MG63 (cell line): ENCODE measurements around the gene FLT3. TPM values are rescaled to one million over a fixed set of nuclear protein-coding genes. Genes with fewer than 3 reads are reported as not detected.
"Not testable (repeated sequence)": the region's sequence is repeated elsewhere in the genome, so short reads cannot be mapped to it uniquely, and the experiment has no call there.

ENCODE experiments used
- DNase-seq: peaks from one replicate; pipeline ENCODE4 v3.0.0-alpha.2; 2020
- H3K27me3 ChIP-seq: fragments of 250-450 bp; sonication (Bioruptor Pico); 2 replicates; pipeline ENCODE4 v1.5.1; 2020; ENCODE audit warnings: mild to moderate bottlenecking, moderate library complexity
- H3K36me3 ChIP-seq: fragments of 250-450 bp; sonication (Bioruptor Pico); 2 replicates; pipeline ENCODE4 v1.5.1; 2020; ENCODE audit warnings: mild to moderate bottlenecking, moderate library complexity
- H3K4me3 ChIP-seq: fragments of 250-450 bp; sonication (Bioruptor Pico); 2 replicates; pipeline ENCODE4 v1.5.1; 2020; ENCODE audit warnings: mild to moderate bottlenecking, moderate library complexity
- H3K9me3 ChIP-seq: fragments of 250-450 bp; sonication (Bioruptor Pico); 2 replicates; pipeline ENCODE4 v1.5.1; 2020; ENCODE audit warnings: mild to moderate bottlenecking, moderate library complexity
- total RNA-seq: library from RNA; depleted of rRNA; stranded (reverse); fragments of >200 nt; shearing (Covaris generic); gene quantifications from 2 replicates; pipeline ENCODE4 v1.2.3, GENCODE V29; 2014; ENCODE audit warnings: low replicate concordance; rRNA removed

FLT3 gene
- not detected in 2 replicates for total RNA-seq

- Histone ChIP-seq H3K27me3 (peaks cover 88% of the 10 kb centered on the region), H3K9me3 (no peaks in the 10 kb centered on the region), H3K4me3 (peak within 1 kb of the TSS; percentile 15), H3K36me3 (no peaks in the 10 kb centered on the region)
- peak; percentile 56 for DNase-seq
Measured at GRCh38 chr13:28100150-28101121, at the start of gene FLT3. Gene FLT3 (minus strand): TSS chr13:28100576. CDS start chr13:28100510, 66 bp downstream.

GRCh38 chr13:28147495-28147894, 47.1 kb upstream of the FLT3 start:
- H3K9me3 ChIP-seq = no peaks in the 10 kb centered on the region
- H3K27me3 ChIP-seq = no peaks in the 10 kb centered on the region
- peaks cover 4% of the 10 kb centered on the region for H3K36me3 ChIP-seq
- H3K4me3 ChIP-seq = no peak overlapping the region
- no peak for DNase-seq

DNA sequence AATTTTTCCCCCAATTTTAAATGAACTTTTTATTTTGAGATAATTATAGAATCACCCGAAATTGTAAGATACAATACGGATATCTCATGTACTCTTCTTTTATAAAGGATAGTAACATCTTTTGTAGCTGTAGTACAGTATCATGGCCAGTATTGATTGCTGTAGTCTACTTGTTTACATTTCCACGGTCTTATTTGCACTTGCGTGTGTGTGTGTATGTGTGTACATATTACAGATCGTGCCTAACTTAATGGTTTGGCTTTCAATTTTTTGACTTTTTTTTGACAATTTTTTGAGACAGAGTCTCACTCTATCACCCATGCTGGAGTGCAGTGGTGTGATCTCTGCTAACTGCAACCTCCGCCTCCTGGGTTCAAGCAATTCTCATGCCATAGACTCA, 44.7 kb upstream of the FLT3 start:
- no peak for DNase-seq
- no peaks in the 10 kb centered on the region for H3K27me3 ChIP-seq
- no peaks in the 10 kb centered on the region for H3K9me3 ChIP-seq
- peaks cover 4% of the 10 kb centered on the region for H3K36me3 ChIP-seq
- no peak overlapping the region for H3K4me3 ChIP-seq

DNA sequence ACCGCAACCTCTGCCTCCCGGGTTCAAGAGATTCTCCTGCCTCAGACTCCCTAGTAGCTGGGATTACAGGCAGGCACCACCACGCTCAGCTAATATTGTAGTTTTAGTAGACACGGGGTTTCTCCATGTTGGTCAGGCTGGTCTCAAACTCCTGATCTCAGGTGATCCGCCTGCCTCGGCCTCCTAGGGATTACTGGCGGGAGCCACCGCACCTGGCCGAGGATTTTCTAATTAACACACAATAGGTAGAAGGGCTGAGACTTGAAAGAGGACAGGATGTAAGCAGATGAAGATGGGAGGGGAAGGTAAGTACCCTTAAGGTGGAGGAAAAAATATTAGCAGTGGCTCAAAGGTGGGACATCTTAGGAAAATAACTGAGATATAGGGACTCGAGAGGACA, 41.2 kb upstream of the FLT3 start:
- not testable (repeated sequence) for H3K36me3 ChIP-seq, H3K27me3 ChIP-seq, DNase-seq, H3K9me3 ChIP-seq, H3K4me3 ChIP-seq

- H3K27me3 ChIP-seq = no peaks in the 10 kb centered on the region
- H3K9me3 ChIP-seq = no peaks in the 10 kb centered on the region
- H3K36me3 ChIP-seq = no peaks in the 10 kb centered on the region; the same call in 1 of the 2 replicates
- H3K4me3 ChIP-seq = peak overlapping the region; percentile 97
- no peak for DNase-seq
Measured at GRCh38 chr13:28140433-28141125, 40.2 kb upstream of the FLT3 start.

- Histone ChIP-seq H3K4me3 (peak overlapping the region; percentile 97), H3K36me3 (no peaks in the 10 kb centered on the region), H3K27me3 (no peaks in the 10 kb centered on the region), H3K9me3 (no peaks in the 10 kb centered on the region)
- peak; percentile 83 for DNase-seq
Measured at GRCh38 chr13:28138756-28139470, 38.5 kb upstream of the FLT3 start.

GRCh38 chr13:28138012-28138755, 37.8 kb upstream of the FLT3 start, which contains the start of gene PAN3:
Gene PAN3 (plus strand): TSS chr13:28138545. CDS start chr13:28138658, 113 bp downstream.
- Histone ChIP-seq H3K4me3 (peak within 1 kb of the TSS; percentile 97), H3K36me3 (no peaks in the 10 kb centered on the region), H3K9me3 (no peaks in the 10 kb centered on the region), H3K27me3 (no peaks in the 10 kb centered on the region)
- peak; percentile 88 for DNase-seq

- H3K36me3 ChIP-seq = no peaks in the 10 kb centered on the region
- H3K27me3 ChIP-seq = no peaks in the 10 kb centered on the region
- no peak for DNase-seq
- H3K4me3 ChIP-seq = peak overlapping the region; percentile 97
- H3K9me3 ChIP-seq = no peaks in the 10 kb centered on the region
Measured at GRCh38 chr13:28137596-28137995, 37.2 kb upstream of the FLT3 start.

GRCh38 chr13:28136916-28137315, 36.5 kb upstream of the FLT3 start:
- no peak for DNase-seq
- Histone ChIP-seq H3K4me3 (peak overlapping the region; percentile 97), H3K36me3 (no peaks in the 10 kb centered on the region), H3K27me3 (no peaks in the 10 kb centered on the region), H3K9me3 (no peaks in the 10 kb centered on the region)

- Histone ChIP-seq H3K4me3 (no peak overlapping the region), H3K36me3 (no peaks in the 10 kb centered on the region), H3K27me3 (no peaks in the 10 kb centered on the region), H3K9me3 (no peaks in the 10 kb centered on the region)
- DNase-seq = no peak
Measured at GRCh38 chr13:28131646-28132045, 31.3 kb upstream of the FLT3 start.

DNA sequence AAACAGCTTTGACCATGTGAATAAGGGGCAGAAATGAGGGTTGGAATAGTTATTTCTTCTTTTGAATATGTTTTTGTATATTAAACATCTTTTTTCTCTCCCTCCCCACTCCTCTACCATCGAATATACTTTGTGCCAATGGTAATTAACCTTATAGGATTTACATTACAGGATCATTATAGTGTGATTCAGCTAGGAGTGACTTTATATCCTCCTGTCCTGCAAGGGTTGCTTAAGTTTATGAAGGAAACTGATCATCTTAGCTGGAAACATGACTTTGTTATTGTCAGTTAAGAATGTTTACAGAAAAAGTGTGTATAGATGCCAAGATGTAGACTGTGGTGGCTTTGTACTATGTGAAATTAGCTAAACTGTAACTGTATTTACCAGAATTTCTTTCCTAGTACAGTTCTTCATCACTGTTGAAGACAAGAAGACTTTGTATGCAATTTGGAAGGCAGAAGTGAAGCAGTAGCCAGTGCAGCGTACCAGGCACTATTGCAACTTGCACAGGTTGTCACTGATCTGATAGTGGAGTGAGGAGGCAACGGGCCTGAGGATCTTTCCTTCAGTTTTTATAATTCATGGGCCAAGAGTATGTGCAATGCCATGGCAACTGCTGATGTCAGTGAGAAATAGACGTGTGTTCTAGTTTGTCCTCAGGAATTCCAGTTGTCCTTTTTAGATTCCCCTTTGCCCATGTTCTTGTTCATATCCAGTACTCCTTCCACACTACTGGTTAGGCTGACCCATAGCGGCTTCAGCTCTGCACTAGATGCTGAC, 29.7 kb upstream of the FLT3 start:
- H3K4me3 ChIP-seq = no peak overlapping the region
- no peaks in the 10 kb centered on the region for H3K27me3 ChIP-seq
- H3K36me3 ChIP-seq = no peaks in the 10 kb centered on the region
- H3K9me3 ChIP-seq = no peaks in the 10 kb centered on the region
- no peak for DNase-seq

DNA sequence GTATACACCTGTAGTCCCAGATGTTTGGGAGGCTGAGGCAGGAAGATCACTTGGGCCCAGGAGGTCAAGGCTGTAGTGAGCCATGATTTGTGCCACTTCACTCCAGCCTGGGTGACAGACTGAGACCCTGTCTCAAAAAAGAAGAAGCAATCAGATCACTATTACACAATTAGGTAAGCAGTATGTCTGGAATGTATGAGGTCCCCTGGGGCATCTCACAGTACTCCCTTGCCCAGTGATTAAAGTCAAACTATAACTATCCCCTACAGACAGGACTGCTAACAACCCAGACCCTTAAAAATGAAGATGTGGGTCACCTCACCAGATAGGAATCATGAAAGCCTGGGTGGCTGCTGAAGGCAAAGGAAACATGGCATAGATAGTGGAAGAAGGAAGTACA, 28.6 kb upstream of the FLT3 start:
- no peak overlapping the region for H3K4me3 ChIP-seq

DNA sequence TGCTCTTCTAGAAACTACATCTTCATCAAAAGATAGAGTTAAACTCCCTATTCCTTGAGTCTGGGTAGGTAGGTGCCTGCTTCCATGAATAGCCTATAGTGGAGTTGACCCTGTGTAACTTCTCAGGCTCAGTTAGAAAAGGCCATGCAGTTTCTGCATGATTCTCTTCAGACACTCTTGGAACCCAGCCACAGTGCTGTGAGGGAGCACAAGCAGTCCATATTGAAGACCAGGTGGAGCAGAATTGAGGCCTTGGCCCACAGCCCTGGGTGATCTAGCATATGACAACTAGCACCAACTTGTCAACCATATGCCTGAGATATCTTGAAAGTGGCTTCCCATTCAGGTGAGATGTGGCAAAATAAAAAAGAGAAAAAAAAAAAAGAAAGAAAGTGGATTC, 27.7 kb upstream of the FLT3 start:
- no peaks in the 10 kb centered on the region for H3K9me3 ChIP-seq
- no peak overlapping the region for H3K4me3 ChIP-seq
- no peaks in the 10 kb centered on the region for H3K36me3 ChIP-seq
- no peaks in the 10 kb centered on the region for H3K27me3 ChIP-seq
- DNase-seq = no peak

More for the DNA sequence above, 28.6 kb upstream of the FLT3 start:
- Histone ChIP-seq H3K9me3 (no peaks in the 10 kb centered on the region), H3K36me3 (no peaks in the 10 kb centered on the region), H3K27me3 (no peaks in the 10 kb centered on the region)
- no peak for DNase-seq

GRCh38 chr13:28121224-28121623, 20.8 kb upstream of the FLT3 start:
- H3K27me3 ChIP-seq = peaks cover 4% of the 10 kb centered on the region; the same call in 1 of the 2 replicates
- H3K4me3 ChIP-seq = no peak overlapping the region
- no peaks in the 10 kb centered on the region for H3K36me3 ChIP-seq
- DNase-seq = no peak
- H3K9me3 ChIP-seq = no peaks in the 10 kb centered on the region

DNA sequence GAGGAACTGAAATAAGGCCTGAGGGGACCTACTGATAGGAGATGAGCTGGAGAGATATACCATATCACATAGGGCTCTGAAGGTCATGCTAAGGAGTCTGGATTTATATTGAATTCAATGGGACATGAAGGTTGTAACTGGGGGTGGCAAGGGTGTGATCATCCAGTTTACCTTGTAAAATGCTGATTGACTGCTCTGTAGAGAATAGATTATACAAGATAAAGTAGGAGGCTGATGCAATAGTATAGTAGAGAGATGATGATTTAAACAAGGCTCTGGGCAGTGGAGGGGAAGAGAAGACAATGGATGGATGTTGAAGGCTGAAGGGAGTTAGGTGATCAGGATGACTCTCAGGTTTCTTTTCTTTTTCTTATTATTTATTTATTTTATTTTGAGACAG, 19.9 kb upstream of the FLT3 start:
- Histone ChIP-seq H3K4me3 (no peak overlapping the region), H3K36me3 (no peaks in the 10 kb centered on the region), H3K9me3 (no peaks in the 10 kb centered on the region), H3K27me3 (peaks cover 4% of the 10 kb centered on the region; the same call in 1 of the 2 replicates)
- DNase-seq = no peak
